ENCODE results near the gene LGALS1.
"Not testable (repeated sequence)": the region's sequence is repeated elsewhere in the genome, so short reads cannot be mapped to it uniquely, and the experiment has no call there.

LGALS1 gene

DNA sequence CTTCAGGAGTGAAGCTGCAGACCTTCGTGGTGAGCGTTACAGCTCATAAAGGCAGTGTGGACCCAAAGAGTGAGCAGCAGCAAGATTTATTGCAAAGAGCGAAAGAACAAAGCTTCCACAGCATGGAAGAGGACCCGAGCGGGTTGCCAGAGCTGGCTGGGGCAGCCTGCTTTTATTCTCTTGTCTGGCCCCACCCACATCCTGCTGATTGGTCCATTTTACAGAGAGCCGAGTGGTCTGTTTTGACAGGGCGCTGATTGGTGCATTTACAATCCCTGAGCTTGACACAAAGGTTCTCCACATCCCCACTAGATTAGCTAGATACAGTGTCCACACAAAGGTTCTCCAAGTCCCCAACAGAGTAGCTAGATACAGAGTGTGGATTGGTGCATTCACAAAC lies 41.8 kb downstream of the LGALS1 start:
- DNase-seq (ENCODE audit: low read depth, low spot score): not testable (repeated sequence)

DNA sequence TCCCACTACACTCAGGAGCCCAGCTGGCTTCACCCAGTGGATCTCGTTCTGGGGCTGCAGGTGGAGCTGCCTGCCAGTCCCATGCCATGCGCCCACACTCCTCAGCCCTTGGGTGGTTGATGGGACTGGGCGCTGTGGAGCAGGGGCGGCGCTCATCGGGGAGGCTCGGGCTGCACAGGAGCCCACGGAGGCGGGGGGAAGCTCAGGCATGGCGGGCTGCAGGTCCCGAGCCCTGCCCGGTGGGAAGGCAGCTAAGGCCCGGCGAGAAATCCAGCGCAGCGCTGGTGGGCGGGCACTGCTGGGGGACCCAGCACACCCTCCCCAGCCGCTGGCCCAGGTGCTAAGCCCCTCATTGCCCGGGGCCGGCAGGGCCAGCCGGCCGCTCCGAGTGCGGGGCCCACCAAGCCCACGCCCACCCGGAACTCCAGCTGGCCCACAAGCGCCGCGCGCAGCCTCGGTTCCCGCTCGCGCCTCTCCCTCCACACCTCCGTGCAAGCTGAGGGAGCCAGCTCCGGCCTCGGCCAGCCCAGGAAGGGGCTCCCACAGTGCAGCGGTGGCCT lies 42.4 kb downstream of the LGALS1 start:
- not testable (repeated sequence) for DNase-seq (ENCODE audit: low read depth, low spot score)

DNA sequence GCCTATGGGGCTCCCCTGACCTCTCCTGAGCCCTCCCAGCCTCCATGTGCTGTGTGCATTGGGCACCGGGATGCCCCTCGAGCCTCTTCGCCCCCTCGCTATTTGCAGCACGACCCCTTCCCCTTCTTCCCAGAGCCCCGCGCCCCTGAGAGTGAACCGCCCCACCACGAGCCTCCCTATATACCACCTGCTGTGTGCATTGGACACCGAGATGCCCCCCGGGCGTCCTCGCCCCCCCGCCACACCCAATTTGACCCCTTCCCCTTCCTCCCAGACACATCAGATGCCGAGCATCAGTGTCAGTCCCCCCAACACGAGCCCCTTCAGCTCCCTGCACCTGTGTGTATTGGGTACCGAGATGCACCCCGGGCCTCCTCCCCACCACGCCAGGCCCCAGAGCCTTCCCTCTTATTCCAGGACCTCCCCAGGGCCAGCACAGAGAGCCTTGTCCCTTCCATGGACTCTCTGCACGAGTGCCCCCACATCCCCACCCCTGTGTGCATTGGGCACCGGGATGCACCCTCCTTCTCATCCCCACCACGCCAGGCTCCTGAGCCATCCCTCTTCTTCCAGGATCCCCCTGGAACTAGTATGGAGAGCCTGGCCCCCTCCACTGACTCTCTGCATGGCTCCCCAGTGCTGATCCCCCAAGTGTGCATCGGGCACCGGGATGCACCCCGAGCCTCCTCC lies 50.3 kb downstream of the LGALS1 start:
- no peak for DNase-seq (ENCODE audit: low read depth, low spot score)

DNA sequence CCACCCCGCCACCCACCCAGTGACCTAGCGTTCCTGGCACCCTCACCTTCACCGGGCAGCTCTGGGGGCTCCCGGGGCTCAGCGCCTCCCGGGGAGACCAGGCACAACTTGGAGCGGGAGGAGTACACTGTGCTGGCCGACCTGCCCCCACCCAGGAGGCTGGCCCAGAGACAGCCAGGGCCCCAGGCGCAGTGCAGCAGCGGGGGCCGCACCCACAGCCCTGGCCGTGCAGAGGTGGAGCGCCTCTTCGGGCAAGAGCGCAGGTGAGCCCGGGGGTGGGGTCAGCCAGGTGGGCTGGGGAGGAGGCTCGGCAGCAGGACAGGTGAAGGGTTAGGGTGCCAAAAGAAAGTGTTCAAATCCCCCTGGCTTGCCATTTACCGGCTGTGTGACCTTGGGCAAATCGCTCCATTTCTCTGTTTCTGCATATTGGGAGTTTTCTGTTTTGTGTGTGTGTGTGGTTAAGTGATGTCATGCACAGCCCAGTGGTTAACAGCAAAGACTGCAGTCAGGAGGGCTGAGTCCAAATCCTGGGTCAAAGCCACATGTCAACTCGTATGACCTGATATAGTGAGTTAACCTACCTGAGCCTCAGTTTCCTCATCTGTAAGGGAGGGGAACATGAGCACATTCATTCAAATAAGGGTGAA lies 50.9 kb downstream of the LGALS1 start:
- no peak for DNase-seq (ENCODE audit: low read depth, low spot score)

DNA sequence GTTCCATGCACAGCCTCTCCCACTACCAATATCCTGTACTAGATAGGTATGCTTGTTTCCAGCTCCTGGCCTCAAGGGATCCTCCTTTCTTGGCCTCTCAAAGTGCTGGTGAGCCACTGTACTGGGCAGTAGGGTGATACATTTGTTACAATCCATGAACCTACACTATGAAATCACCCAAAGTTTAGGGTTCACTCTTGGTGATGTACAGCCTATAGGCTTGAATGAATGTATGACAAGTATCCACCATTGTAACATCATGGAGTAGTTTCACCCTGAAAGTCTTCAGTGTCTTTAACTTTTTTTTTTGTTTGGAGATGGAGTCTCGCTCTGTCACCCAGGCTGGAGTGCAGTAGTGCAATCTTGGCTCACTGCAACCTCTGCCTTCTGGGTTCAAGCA lies 53.2 kb downstream of the LGALS1 start:
- DNase-seq (ENCODE audit: low read depth, low spot score): no peak
